ENCODE results near the gene IGF2BP3. TPM values are rescaled to one million over a fixed set of nuclear protein-coding genes. Genes with fewer than 3 reads are reported as not detected.
A peak's percentile ranks its signal among the peaks of the same experiment; 100 is the strongest.

Gene IGF2BP3
- total and polyA plus RNA-seq, 2 donors (not counting 3 experiments of a cell fraction or from before 2014, with no cell fraction given): 41.2 to 111 TPM

- peak overlapping the region; percentile 97 for H3K4me2 ChIP-seq (ENCODE audit: insufficient read depth, low read length)
- H3K79me2 ChIP-seq (ENCODE audit: control insufficient read depth, insufficient read depth, low read length): peaks cover 55% of the 10 kb centered on the region
- peaks cover 80% of the 10 kb centered on the region for H3K4me1 ChIP-seq (ENCODE audit: control insufficient read depth, extremely low read depth, insufficient read depth, low read length)
- H3K27me3 ChIP-seq (ENCODE audit: control insufficient read depth in 2 of 2, insufficient read depth in 2 of 2, low read length in 2 of 2): no peaks in the 10 kb centered on the region
- no peak overlapping the region for H2AFZ ChIP-seq (ENCODE audit: low read depth, low read length)
- H3K9me1 ChIP-seq (replicated peaks; ENCODE audit: control insufficient read depth, extremely low read depth, insufficient read depth, low read length): no peaks in the 10 kb centered on the region
- H3K9me3 ChIP-seq (replicated peaks; ENCODE audit: control insufficient read depth, insufficient read depth, low read length): no peaks in the 10 kb centered on the region
- intact Hi-C loops (cut with micrococcal nuclease): loop anchor here (1.0 to 2.0 kb wide), 3 partner anchors 13 to 123 kb away; partner anchors contain the start of genes IGF2BP3 and MALSU1
- CTCF ChIA-PET: interaction anchor here (0.8 to 7.6 kb wide), 12 partner anchors 9 to 120 kb away, joined by 3 to 67 read pairs (median 3); no protein-coding TSS in a partner anchor
- H4K20me1 ChIP-seq (replicated peaks; ENCODE audit: control insufficient read depth, extremely low read depth, insufficient read depth, low read length): no peaks in the 10 kb centered on the region
- dilution Hi-C loops (cut with MboI; ENCODE audit: extremely low pct_ligation_motif_present, low sequenced_read_pairs): no loop called here
- peak; percentile 62 for TF ChIP-seq POLR2AphosphoS5 (IDR thresholded peaks at IDR 0.05; ENCODE audit: insufficient read depth, low read depth, low read length)
- peak; percentile 92 for TF ChIP-seq FOS (IDR thresholded peaks at IDR 0.05; ENCODE audit: borderline replicate concordance, insufficient read depth, low read length)
- TF ChIP-seq, protein P1, sequence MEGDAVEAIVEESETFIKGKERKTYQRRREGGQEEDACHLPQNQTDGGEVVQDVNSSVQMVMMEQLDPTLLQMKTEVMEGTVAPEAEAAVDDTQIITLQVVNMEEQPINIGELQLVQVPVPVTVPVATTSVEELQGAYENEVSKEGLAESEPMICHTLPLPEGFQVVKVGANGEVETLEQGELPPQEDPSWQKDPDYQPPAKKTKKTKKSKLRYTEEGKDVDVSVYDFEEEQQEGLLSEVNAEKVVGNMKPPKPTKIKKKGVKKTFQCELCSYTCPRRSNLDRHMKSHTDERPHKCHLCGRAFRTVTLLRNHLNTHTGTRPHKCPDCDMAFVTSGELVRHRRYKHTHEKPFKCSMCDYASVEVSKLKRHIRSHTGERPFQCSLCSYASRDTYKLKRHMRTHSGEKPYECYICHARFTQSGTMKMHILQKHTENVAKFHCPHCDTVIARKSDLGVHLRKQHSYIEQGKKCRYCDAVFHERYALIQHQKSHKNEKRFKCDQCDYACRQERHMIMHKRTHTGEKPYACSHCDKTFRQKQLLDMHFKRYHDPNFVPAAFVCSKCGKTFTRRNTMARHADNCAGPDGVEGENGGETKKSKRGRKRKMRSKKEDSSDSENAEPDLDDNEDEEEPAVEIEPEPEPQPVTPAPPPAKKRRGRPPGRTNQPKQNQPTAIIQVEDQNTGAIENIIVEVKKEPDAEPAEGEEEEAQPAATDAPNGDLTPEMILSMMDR (IDR thresholded peaks at IDR 0.05; ENCODE audit: extremely low read depth in 1 of 2, insufficient read depth in 1 of 2, low read depth in 1 of 2, low read length in 2 of 2): no peak
- TF ChIP-seq POLR2A (IDR thresholded peaks at IDR 0.05; ENCODE audit: low read depth, low read length): peak; percentile 44
- peak; percentile 92 for TF ChIP-seq JUN (IDR thresholded peaks at IDR 0.05; ENCODE audit: borderline replicate concordance, insufficient read depth, insufficient read length, low read depth)
- FAIRE-seq (peak; percentile 93), DNase-seq (ENCODE audit: low read depth, low spot score) (peak; percentile 88)
- H3K4me3 ChIP-seq (replicated peaks in 1 of 3; ENCODE audit: insufficient read depth in 1 of 3, low read depth in 1 of 3, low read length in 3 of 3): peak overlapping the region; percentile 27 to 67 (median 61)
- no TSS peak for BruUV-seq (replicated peaks)
- peak overlapping the region; percentile 75 for H3K9ac ChIP-seq (replicated peaks; ENCODE audit: extremely low read depth, insufficient read depth, low read length)
- POLR2A ChIA-PET: interaction anchor here (0.6 to 1.4 kb wide), 3 partner anchors 10 to 48 kb away, joined by 3 to 5 read pairs (median 4); no protein-coding TSS in a partner anchor
- peak overlapping the region; percentile 88 for H3K27ac ChIP-seq (ENCODE audit: insufficient read depth, low read depth, low read length)
- H3K36me3 ChIP-seq (ENCODE audit: control insufficient read depth in 2 of 2, extremely low read depth in 1 of 2, insufficient read depth in 2 of 2, low read length in 2 of 2): peaks cover under 1 to 18% of the 10 kb centered on the region in 2 experiments
Measured at GRCh38 chr7:23347682-23348180, 122.6 kb downstream of the IGF2BP3 start.

Data from endothelial cell of umbilical vein (primary cell).